Fibroblast of upper back skin (primary cell): Measurements from ENCODE around the gene OR1M1.
"Not testable (repeated sequence)": the region's sequence is repeated elsewhere in the genome, so short reads cannot be mapped to it uniquely, and the experiment has no call there.

Experiments
- DNase-seq: peaks from one replicate; pipeline ENCODE4 v3.0.0-alpha.2; 2013

The OR1M1 gene

GRCh38 chr19:9086761-9087160 is at the start of gene OR1M1:
Gene OR1M1, plus strand, starts transcription at chr19:9087061. Its CDS starts 6,184 bp downstream, at chr19:9093245.
- no peak for DNase-seq

GRCh38 chr19:9037400-9038062 is 49.3 kb upstream of the OR1M1 start:
- DNase-seq = no peak

GRCh38 chr19:9039728-9040127 is 47.1 kb upstream of the OR1M1 start:
- no peak for DNase-seq

- no peak for DNase-seq
Measured at GRCh38 chr19:9040131-9040530, 46.7 kb upstream of the OR1M1 start.

- DNase-seq = no peak
Measured at GRCh38 chr19:9041023-9041422, 45.8 kb upstream of the OR1M1 start.

GRCh38 chr19:9043524-9043923 is 43.3 kb upstream of the OR1M1 start:
- no peak for DNase-seq

- no peak for DNase-seq
Measured at GRCh38 chr19:9044449-9044848, 42.4 kb upstream of the OR1M1 start.

- DNase-seq = no peak
Measured at GRCh38 chr19:9046694-9047093, 40.2 kb upstream of the OR1M1 start.

GRCh38 chr19:9052894-9053293 is 34.0 kb upstream of the OR1M1 start:
- no peak for DNase-seq

GRCh38 chr19:9053674-9054073 is 33.2 kb upstream of the OR1M1 start:
- DNase-seq = not testable (repeated sequence)

GRCh38 chr19:9054207-9054606 is 32.7 kb upstream of the OR1M1 start:
- no peak for DNase-seq

- no peak for DNase-seq
Measured at GRCh38 chr19:9054765-9055164, 32.1 kb upstream of the OR1M1 start.

- DNase-seq = not testable (repeated sequence)
Measured at GRCh38 chr19:9056131-9056530, 30.7 kb upstream of the OR1M1 start.

GRCh38 chr19:9057505-9058258 is 29.2 kb upstream of the OR1M1 start:
- DNase-seq = no peak

GRCh38 chr19:9058905-9059667 is 27.8 kb upstream of the OR1M1 start:
- DNase-seq = no peak

GRCh38 chr19:9060564-9061340 is 26.1 kb upstream of the OR1M1 start:
- DNase-seq = no peak

- no peak for DNase-seq
Measured at GRCh38 chr19:9061879-9062278, 25.0 kb upstream of the OR1M1 start.

- no peak for DNase-seq
Measured at GRCh38 chr19:9065457-9066014, 21.3 kb upstream of the OR1M1 start.

- DNase-seq = no peak
Measured at GRCh38 chr19:9070066-9070465, 16.8 kb upstream of the OR1M1 start.

GRCh38 chr19:9071720-9072119 is 15.1 kb upstream of the OR1M1 start:
- DNase-seq = not testable (repeated sequence)

GRCh38 chr19:9073806-9074205 is 13.1 kb upstream of the OR1M1 start:
- DNase-seq = no peak
